GOT3 (cell line): ENCODE results near the gene FRMD4A.

Source experiments
- DNase-seq: peaks from one replicate; lab custom pipeline; 2025; ENCODE audit warnings: mixed read lengths; lab: John Stamatoyannopoulos, UW

FRMD4A gene

DNA sequence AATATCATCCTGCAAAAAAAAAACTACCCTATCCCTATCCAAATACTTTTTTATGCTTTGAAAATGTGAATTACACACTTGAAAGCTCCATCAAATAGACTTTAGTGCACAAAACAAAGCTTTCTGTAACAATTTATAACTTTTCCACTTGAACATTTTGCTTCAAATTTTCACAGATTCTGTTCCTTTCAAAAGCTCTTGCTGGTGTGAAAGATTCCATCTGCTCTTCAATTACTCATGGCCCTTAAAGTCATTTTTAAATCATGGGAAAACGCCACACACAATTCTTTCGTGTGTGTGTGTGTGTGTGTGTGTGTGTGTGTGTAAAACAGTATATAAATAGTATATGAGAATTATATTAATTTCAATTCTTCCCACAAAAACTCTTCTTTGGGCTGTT is 576.4 kb downstream of the FRMD4A start:
- DNase-seq: no peak

DNA sequence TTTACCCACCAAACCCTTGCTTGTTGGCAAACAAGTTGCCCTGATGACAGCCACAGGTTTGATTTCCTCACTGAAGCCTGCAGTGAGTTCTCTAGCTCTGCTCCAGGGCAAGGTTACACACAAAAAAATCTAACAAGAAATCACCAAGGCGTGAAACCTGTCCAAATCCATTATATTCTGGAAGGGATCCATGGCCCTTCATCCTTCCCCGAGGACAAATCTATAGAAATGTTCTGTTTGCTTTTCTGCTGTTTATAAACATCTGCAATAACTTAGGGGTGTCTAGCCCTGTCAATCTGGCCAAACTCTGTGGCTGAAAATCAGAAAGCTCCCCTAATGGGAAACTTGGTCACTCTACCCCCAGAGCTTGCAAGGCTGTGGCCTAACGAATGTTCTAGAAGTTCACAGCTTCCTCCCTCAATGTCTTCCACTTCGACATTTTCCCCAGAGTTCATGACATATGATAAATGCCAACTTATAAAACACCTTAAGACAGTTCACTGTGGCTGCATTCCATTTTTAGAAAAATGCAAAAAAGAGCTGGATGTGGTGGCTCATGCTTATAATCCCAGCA is 579.4 kb downstream of the FRMD4A start:
- no peak for DNase-seq

DNA sequence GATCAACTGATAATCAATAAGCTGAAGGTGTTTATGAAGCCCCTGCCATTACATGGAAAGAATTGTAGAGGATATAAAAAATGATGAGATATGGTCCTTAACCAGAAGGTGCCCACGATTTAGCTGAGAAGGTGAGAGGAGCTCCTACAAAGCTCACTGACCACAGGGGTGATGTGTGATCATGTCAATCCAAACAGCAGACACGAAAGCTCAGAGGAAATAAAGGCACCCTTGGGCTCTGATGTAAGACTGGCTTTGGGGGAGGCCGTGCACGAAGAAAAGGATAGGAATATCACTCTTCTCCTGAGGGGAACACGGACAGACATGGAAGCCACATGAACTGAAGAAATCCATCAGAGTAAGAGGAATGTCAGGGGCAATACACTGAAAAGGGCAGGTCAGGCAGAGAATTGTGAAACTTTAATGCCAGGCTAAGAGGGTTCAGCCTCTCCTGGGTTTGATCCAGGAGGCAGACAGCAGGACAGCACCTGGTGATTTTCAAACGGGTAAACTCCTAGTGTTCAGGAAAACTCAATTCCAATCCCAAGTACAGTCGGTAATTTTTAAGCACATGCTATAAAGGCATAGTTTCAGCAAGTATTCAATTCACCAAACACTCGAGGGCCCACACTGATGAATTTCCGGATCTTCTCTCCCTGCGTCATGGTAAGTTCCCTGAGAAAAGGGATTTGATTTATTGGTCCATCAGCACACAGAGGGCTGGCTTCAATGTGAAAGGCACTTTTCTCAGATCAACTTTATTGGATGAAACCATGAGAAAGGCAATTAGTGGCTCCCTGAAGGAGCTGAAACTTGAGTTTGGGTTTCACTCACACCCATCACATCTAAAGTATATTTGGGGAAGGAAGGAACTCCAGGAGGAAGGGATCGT is 580.2 kb downstream of the FRMD4A start:
- no peak for DNase-seq

DNA sequence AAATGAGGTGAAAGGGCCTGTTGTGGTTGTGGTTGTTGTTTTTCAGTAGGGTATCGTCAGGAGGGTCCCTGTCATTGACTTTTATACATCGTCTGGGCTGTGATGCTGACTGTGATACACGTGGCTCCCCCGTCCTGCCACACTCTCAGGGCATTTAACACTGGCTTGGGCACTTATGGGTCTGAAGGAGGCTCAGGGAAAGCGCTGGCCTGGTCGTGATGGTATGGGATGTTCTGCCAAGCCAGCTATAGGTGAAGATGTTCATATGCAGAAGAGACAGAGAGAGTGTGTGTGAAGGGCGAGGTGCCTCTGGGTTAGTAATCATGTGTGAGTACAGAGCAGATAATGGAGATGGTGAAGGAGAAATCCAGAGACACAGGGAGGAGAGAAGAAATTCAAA is 585.5 kb downstream of the FRMD4A start:
- DNase-seq: no peak

DNA sequence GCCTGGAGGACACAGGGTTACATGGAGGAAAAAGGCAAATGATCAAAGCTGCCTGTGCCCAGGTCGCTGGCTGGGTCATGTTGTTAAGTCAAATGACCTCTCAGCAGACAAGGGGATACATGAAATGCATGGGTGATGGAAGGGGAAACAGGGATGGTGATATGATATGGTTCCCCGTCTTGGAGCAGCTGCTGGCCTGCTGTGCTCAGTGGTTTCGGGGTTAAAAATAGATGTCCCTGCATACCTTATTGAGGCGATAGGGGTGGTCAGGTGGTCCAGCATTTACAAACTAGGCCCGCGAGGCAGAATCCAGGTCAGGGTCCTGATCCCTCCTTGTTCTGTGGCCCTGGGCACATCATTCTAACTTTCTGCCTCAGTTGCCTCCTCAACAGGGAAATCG is 586.8 kb downstream of the FRMD4A start:
- DNase-seq: no peak

DNA sequence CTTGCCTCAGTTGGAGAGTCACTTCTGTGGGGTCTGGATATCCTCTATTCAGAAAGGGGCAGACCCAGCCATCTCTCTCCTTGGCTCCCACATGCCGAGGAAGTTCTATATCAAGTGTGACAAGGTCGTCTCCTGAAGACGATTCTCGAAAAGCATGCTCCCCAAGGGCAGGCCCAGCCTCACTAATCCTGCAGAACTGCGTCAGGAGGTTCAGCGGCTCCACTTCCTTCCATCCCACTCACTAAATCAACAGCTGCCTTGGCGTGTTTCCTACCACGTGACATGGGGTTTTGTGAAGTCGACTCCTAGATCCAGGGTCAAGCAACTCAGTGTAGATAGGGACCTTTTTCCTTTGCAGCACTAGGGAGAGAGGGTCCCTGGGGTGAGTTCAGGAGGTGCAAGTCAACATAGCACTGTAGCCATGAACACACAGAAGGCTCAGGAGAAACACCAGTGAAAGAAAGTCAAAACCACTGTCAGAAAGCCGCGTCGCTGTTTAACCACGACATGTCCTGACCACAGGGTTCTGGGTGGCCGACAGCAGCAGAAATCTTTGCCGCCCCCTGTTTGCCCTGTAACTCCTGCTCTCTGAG is 587.5 kb downstream of the FRMD4A start:
- DNase-seq: no peak

DNA sequence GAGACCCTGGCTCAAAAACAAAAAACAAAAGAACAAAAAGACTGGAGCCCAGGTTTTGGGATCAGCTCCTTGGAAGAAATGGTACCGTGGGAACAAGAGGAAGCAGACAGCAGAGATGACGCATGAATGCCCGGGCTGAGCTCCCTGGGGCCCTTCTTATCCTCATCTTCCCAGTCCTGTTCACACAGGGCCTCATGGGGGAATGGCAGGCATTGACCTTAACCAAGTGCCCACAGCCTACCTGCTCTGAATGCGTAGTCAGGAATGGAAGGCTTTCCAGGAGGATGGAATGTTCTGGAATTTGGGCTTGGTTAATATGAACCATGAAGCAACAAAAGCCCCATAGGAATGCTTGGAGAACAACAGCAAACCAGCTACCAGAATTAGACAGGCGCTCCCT is 589.3 kb downstream of the FRMD4A start:
- no peak for DNase-seq

DNA sequence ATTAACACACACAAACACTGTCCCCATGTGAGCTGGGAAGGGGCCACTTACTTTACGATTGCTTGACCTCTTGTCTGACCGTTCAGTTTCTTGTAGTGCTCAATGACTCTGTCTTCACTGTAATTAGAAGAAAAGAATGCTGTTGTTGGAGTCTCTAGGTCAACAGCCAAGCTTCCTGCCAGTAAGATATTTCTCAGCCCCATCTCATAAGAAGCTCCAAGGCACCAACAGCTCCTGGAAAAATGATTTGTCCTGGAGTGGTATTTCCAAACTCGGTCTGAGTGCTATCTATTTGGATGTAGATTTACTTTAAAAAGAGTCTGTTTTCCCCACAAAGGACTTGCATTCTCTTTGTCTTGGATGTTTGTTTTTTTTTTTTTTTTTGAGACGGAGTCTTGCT is 590.3 kb downstream of the FRMD4A start:
- no peak for DNase-seq

DNA sequence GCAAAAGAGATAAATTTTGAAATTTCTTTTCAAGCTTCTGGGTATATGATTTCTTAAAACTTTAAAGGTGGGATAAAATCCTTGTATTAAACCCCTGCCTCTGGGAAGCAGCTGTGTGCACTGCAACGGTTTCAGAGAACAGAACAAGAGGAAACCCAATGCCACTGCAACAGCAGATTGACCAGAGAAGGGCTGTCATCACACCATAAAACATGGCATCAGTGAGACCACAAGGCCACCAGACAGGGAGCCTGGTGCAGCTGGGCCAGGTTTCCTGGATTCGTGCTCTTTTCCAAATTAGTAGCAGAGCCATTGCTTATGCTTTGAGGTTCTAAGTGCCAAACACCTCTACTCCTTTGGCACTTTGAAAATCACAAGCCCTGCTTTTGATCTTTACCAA is 591.5 kb downstream of the FRMD4A start:
- no peak for DNase-seq

DNA sequence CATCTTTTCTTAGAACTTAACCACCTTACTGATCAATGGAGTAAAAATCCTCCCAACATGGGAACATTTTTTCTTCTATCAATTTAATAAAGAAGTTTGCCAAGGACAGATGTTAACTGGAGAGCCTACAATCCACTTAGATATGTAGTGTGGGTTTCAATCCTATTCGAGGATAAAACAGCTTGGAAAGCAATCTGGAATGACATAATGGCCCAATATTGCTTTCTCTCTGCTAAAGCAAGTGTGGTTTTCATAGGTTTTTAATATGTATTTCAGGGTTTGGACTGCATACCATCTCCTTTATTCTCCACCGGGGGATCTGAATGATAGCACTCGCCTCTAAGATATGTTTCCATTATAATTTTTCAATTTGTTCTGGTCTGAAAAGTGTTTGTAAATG is 594.2 kb downstream of the FRMD4A start:
- no peak for DNase-seq

GRCh38 chr10:13734151-13734550 is 596.6 kb downstream of the FRMD4A start:
- no peak for DNase-seq

DNA sequence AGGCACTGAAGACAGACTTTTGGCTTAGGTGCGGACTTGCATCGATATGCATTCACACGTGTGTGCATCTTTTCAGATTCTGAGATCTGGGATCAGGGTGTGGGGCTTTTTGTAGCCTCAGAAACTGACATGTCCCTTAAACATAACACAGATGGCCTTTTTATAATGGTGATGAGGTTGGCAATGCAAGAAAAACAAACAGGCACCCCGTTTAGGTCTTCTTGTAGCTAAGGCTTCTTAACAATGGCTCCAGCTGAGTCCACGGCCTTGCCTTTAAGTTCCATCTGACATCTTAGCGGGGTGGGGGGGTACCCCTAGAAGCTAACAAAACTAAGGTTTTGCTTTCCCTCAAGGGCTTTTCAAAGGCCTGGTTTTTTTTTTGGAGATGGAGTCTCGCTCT is 597.7 kb downstream of the FRMD4A start:
- no peak for DNase-seq

DNA sequence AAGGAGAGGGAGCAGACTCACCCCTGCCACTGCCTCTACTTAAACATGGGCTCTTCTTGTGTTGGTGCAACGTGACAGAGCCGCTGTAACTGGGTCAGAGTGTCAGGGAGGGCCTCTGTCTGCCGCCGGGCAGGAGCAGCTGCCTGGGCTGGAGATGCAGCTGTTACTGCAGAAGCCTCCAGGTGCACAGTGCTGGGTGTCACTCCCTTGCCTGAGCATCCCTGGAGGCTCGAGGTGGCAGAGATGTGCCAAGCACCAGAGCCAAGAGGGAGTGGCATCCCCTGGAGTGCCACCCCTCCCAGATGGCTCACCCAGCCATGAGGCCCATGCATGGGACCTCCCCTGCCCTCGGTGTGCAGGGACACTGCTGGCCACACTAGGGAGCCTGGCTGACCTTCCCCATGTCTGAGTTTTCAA is 598.3 kb downstream of the FRMD4A start:
- no peak for DNase-seq

DNA sequence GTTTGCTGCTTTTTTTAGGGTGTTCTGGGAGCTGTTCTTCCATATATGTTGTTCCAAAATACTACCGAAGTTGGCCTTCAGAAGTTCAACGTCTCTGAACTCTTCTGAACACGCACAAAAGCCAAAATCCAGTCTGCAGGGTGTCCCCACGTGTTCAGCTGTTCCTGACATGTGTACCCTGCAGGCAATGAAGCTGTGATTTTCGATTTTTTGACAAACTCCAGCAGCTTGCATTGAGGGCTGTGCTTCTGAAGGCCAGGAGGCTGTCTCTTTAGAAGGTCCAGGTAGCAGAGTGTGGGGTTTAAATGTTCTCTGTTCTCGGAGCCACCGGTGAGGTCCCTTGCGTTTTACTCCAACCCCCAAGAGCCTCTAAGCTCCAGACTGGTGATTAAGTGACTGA is 598.9 kb downstream of the FRMD4A start:
- no peak for DNase-seq

GRCh38 chr10:13730956-13731355 is 599.8 kb downstream of the FRMD4A start:
- no peak for DNase-seq

DNA sequence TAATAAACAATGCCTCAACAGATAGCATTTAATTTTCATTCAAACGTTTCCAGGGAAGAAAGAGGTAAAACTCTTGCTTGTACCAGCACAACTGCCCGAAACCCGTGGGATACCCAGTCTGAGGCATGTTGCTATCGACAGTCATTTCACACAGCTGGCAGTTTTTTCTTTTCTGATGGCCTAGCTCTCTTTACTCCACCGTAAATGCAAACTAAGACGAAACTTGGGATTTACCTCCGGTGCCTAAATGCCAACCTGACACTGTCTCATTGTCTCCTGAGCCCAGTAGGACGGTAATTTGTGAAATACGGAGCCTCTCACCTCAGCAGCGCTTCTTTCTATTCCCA is 600.4 kb downstream of the FRMD4A start:
- no peak for DNase-seq

DNA sequence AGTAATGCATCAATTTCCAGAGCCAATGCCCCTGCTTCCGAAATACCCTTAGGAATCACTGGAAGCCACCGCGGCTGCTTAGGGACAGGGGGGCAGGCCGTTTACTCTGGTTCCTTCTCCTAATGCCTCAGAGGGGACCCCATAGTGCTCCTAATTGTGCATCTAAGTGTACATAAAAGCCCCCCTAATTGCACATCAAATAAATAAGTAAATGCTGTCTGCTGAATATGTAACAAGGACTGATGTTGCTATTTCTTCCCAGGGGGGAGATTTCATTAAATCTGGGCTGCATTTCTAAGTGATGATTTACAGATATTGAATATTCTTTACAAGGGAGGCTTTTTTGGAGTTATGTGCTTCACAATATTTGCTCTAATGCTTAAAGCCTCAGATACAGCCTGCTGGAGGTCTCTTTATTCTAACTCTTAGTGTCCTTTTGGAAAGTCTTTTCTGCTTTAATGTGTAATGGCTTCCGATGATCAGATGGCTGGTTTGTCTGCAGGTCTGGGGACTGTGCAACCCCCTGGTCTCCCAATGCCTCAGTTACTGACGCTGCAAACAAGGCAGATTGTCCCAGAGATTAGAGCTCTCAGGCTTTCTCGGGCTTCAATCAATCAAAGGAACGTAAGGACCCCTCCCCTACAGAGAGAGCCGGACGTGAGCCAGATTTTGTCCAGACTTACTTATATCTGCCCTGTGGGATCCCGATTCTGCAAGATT is 601.0 kb downstream of the FRMD4A start:
- no peak for DNase-seq

DNA sequence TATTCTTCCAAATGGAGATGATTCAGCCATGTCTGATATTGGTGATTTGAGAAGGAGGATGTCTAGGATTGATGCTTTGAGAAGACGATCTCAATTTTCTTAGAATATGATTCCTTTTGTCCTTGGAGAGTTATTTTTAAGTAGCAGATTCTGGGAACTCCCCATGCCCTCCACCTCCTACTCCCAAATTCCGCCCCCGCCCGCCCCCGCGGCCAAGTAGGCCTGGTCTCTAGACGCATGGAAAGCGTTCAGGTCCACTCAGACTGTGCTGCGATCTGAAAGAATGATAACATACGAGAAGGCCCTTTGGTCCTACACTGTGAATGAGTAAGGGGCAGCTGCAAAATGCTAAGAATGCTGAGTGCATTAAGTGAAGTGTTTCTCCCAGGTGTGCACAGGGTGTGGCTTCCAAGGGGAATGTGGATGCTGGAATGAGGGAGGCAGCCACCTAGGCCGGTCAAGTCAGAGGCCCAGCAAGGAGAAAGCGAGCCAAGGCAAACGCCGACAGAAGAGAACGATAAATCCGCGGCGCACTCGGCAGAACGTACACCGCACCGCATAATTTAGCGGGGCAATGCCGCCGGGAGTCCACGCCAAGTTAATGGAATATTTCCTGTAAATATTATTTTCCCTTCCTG is 601.7 kb downstream of the FRMD4A start:
- no peak for DNase-seq

GRCh38 chr10:13725594-13725993 is 605.1 kb downstream of the FRMD4A start:
- no peak for DNase-seq

GRCh38 chr10:13724484-13724883 is 606.2 kb downstream of the FRMD4A start:
- no peak for DNase-seq

DNA sequence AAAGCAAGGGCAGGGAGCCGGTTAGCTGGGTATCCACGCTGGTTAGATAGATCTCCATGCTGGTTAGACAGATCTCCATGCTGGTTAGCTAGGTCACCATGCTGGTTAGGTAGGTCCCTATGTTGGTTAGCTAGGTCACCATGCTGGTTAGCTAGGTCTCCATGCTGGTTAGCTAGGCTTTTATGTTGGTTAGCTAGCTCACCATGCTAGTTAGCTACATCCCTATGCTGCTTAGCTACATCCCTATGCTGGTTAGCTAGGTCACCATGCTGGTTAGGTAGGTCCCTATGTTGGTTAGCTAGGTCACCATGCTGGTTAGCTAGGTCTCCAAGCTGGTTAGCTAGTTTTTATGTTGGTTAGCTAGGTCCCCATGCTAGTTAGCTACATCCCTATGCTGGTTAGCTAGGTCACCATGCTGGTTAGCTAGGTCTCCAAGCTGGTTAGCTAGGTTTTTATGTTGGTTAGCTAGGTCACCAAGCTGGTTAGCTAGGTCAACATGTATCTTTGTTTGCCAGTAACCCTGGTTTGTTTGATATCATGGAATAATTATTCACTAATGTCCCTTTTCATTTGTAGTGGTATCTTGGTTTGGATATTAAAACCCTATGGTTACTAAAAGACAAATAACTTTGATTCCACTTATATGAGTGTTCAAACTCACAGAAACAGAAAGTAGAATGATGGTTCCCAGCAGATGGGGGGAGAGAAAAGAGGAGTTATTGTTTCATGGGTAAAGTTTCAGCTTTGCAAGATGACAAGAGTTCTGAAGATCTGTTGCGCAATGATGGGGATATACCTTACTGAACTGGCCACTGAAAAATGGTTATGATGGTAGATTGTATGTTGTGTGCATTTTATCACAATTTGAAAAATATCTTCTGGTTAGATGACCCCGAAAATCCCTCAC is 607.7 kb downstream of the FRMD4A start:
- DNase-seq: no peak
